Urinary bladder (tissue), 4 donors: ENCODE measurements around the gene TAF7L. TPM values are rescaled to one million over a fixed set of nuclear protein-coding genes. Genes with fewer than 3 reads are reported as not detected.

Experiments
- DNase-seq: peaks from one replicate; pipeline ENCODE4 v3.0.0-alpha.2; 2015; ENCODE audit errors: extremely low spot score
- H3K27ac ChIP-seq: one replicate; pipeline ENCODE4 v1.5.1; 2013; ENCODE audit warnings: low read depth, mild to moderate bottlenecking, moderate library complexity
- H3K36me3 ChIP-seq: one replicate; pipeline ENCODE4 v1.6.1; 2013; ENCODE audit warnings: mild to moderate bottlenecking, moderate library complexity; ENCODE audit not compliant: insufficient read depth
- H3K4me1 ChIP-seq: one replicate; pipeline ENCODE4 v1.6.1; 2013; ENCODE audit warnings: mild to moderate bottlenecking, moderate library complexity; ENCODE audit not compliant: insufficient read depth
- H3K4me3 ChIP-seq: one replicate; pipeline ENCODE4 v1.5.1; 2013; ENCODE audit warnings: low read depth, low read length
- WGBS: extraction: QIAGEN DNeasy Blood & Tissue Kit; methylation state at CpG from one replicate; pipeline ENCODE4 v1.1.7; 2013; 5-methylcytosine and 5-hydroxymethylcytosine counted together
- polyA plus RNA-seq: library from polyadenylated mRNA; stranded (reverse); fragments of 200-250 nt; gene quantifications from one replicate; pipeline ENCODE4 v1.2.3, GENCODE V29; 2013
- total RNA-seq: library from RNA; depleted of rRNA; stranded (reverse); fragments of >200 nt; gene quantifications from one replicate; pipeline ENCODE4 v1.2.3, GENCODE V29; 2014
- donor health status: healthy with polysubstance abuse.
- donor health status: healthy.

The TAF7L gene
- total and polyA plus RNA-seq, 2 donors = 0.13 to 0.26 TPM

GRCh38 chrX:101257448-101258258, 33.5 kb downstream of the TAF7L start:
- WGBS = 65% methylated on average over 4 of the region's 4 CpGs
- DNase-seq = no peak

DNA sequence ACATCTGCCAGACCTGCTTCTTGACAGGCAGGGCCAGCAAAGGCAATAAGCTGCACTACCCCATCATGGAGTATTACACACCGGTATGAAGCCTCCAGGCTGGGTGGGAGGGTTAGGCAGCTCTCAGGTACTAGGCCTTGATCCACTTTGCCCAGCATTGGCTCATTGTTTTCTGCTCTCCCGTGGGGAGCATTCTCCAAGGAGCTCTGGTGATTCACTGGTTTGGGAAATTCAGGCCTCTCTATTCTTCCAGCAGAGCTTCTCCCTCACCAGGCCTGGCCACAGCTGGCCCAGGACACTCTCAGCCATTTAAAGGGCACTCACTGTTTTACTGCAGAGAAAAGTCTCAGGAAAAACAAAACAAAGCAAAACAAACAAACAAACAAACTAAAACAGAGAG, 38.5 kb downstream of the TAF7L start:
- 55% methylated on average over 2 of the region's 2 CpGs for WGBS

More at GRCh38 chrX:101257448-101258258, 33.5 kb downstream of the TAF7L start:
- no peak overlapping the region for H3K4me3 ChIP-seq
- H3K4me1 ChIP-seq = no peaks in the 10 kb centered on the region
- no peak overlapping the region for H3K27ac ChIP-seq
- no peaks in the 10 kb centered on the region for H3K36me3 ChIP-seq

GRCh38 chrX:101241531-101241930, 49.6 kb downstream of the TAF7L start:
- H3K4me3 ChIP-seq = no peak overlapping the region
- WGBS = 97% methylated on average over 9 of the region's 9 CpGs
- DNase-seq = no peak
- no peak overlapping the region for H3K27ac ChIP-seq
- H3K4me1 ChIP-seq = no peaks in the 10 kb centered on the region
- H3K36me3 ChIP-seq = no peaks in the 10 kb centered on the region

More for the DNA sequence above, 38.5 kb downstream of the TAF7L start:
- DNase-seq = no peak
- Histone ChIP-seq H3K27ac (no peak overlapping the region), H3K4me3 (no peak overlapping the region), H3K36me3 (no peaks in the 10 kb centered on the region), H3K4me1 (no peaks in the 10 kb centered on the region)

GRCh38 chrX:101237041-101237440, 54.1 kb downstream of the TAF7L start:
- no peak overlapping the region for H3K4me3 ChIP-seq
- no peaks in the 10 kb centered on the region for H3K4me1 ChIP-seq
- no peaks in the 10 kb centered on the region for H3K36me3 ChIP-seq
- H3K27ac ChIP-seq = no peak overlapping the region
- WGBS = 76% methylated on average over 2 of the region's 2 CpGs
- DNase-seq = no peak

- WGBS = 84% methylated on average over 5 of the region's 5 CpGs
- no peak for DNase-seq
These were observed 58.8 kb downstream of the TAF7L start for GRCh38 chrX:101232316-101232715.

GRCh38 chrX:101231080-101231479, 60.1 kb downstream of the TAF7L start:
- no peak for DNase-seq
- 94% methylated on average over 1 of the region's 1 CpG for WGBS
- no peak overlapping the region for H3K4me3 ChIP-seq
- no peak overlapping the region for H3K27ac ChIP-seq
- no peaks in the 10 kb centered on the region for H3K36me3 ChIP-seq
- H3K4me1 ChIP-seq = no peaks in the 10 kb centered on the region

More at GRCh38 chrX:101232316-101232715, 58.8 kb downstream of the TAF7L start:
- Histone ChIP-seq H3K36me3 (no peaks in the 10 kb centered on the region), H3K27ac (no peak overlapping the region), H3K4me1 (no peaks in the 10 kb centered on the region), H3K4me3 (no peak overlapping the region)

DNA sequence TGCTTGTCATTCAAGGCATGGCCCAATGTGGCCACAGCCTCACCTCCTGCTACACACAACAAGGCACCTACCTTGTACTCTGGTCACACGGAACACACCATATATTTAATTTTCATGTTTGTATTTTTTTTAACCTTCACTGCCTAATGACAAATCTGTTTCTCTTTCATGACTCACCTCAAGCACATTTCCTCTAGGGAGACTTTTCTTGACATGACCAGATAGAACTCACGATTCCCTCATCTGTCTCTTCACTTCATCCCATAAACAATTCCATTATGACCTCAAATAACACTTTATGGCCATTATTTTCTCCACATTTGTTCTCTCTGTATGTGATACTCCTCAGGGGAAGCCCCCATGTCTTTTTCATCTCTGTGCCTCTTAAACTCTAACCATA, 60.5 kb downstream of the TAF7L start:
- no peaks in the 10 kb centered on the region for H3K36me3 ChIP-seq
- H3K27ac ChIP-seq = no peak overlapping the region
- no peak overlapping the region for H3K4me3 ChIP-seq
- H3K4me1 ChIP-seq = no peaks in the 10 kb centered on the region
- no peak for DNase-seq
- WGBS = 93% methylated on average over 2 of the region's 2 CpGs

DNA sequence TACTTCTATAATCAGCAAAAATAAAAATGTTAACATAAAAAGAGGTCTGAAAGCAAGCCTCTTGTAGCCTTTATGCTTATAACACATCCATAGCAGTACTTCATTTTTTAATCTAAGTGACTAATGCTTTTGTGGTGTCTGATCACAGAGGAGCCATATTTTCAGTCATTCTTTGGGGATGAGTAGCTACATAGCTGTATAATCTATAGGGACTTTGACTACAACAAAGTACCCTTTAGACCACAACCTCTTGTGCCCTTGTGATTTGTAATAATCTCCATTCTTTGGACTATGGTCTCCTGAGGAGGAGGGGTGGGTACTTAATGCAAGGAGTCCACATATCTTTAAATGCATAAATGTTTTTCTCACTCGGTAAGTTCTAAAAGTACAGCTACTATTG, 62.0 kb downstream of the TAF7L start:
- WGBS = 97% methylated on average over 1 of the region's 1 CpG

DNA sequence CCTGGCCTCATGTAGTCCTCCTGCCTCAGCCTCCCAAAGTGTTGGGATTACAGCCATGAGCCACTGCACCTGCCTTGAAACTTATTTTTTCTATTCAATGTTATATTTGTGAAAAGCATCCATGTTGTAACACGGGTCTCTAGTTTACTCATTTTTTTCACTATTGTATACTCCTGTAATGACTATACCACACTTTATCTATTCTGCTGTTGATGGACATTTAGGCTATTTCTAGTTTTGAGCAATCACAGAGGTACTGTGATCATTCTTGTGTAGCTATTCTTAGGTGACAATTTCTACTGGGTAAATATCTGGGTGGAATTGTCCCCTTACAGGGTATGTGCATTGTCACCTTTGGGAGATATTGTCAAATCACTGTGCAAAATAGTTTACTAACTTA, 67.9 kb downstream of the TAF7L start:
- H3K36me3 ChIP-seq = no peaks in the 10 kb centered on the region
- H3K27ac ChIP-seq = no peak overlapping the region
- 83% methylated on average over 1 of the region's 1 CpG for WGBS
- H3K4me3 ChIP-seq = no peak overlapping the region
- no peaks in the 10 kb centered on the region for H3K4me1 ChIP-seq
- DNase-seq = no peak

More for the DNA sequence above, 62.0 kb downstream of the TAF7L start:
- H3K4me3 ChIP-seq = no peak overlapping the region
- no peaks in the 10 kb centered on the region for H3K4me1 ChIP-seq
- no peaks in the 10 kb centered on the region for H3K36me3 ChIP-seq
- no peak overlapping the region for H3K27ac ChIP-seq
- no peak for DNase-seq

DNA sequence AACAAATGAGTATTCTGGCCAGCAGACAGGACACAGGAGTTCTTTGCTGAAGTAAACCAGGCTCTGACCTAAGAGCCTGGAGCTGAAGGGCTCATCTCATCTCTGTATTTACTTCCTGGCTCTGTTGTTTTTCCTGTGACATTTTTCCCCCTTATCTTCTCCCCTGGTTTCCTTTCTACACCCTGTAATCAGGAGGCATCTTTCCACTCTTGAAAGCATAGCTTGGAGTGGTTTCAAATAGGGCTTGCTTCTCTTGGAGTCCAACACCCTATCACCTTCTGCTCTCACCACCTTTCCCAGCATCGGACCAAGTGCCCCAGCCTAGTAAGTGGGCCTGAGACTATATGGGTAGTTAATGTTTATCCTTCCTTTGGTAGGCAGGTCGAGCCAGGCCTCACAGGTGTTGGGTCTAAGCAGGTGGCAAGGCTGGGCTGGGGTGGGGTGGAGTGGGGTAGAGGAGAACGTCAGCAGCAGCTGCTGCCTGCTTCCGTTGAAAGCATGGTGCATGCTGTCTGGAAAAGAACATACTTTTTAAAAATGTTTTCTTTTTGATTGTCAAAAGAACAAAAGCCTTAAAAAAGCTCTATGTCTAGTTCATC, 70.4 kb downstream of the TAF7L start:
- H3K27ac ChIP-seq = no peak overlapping the region
- H3K36me3 ChIP-seq = no peaks in the 10 kb centered on the region
- H3K4me3 ChIP-seq = no peak overlapping the region
- H3K4me1 ChIP-seq = no peaks in the 10 kb centered on the region
- 51% methylated on average over 4 of the region's 4 CpGs for WGBS
- DNase-seq = no peak

GRCh38 chrX:101219864-101220346, 71.2 kb downstream of the TAF7L start:
- WGBS = 24% methylated on average over 12 of the region's 12 CpGs
- DNase-seq = peak; percentile 17
- Histone ChIP-seq H3K27ac (no peak overlapping the region), H3K4me1 (no peaks in the 10 kb centered on the region), H3K4me3 (no peak overlapping the region), H3K36me3 (no peaks in the 10 kb centered on the region)

- H3K4me3 ChIP-seq = no peak within 1 kb of the TSS
- H3K36me3 ChIP-seq = no peaks in the 10 kb centered on the region
- H3K4me1 ChIP-seq = no peaks in the 10 kb centered on the region
- 52% methylated on average over 7 of the region's 7 CpGs for WGBS
- H3K27ac ChIP-seq = no peak within 1 kb of the TSS
- no peak for DNase-seq
These were observed 71.8 kb downstream of the TAF7L start, which contains the start of gene DRP2 for GRCh38 chrX:101219116-101219863. DRP2 (plus strand) TSS chrX:101219786; CDS start chrX:101231648, 11,862 bp downstream.
